ENCODE data around the gene CHURC1. TPM values are rescaled to one million over a fixed set of nuclear protein-coding genes. Genes with fewer than 3 reads are reported as not detected.

Gene CHURC1
- total RNA-seq, 1 donor from 2014 or later = 57.9 TPM

DNA sequence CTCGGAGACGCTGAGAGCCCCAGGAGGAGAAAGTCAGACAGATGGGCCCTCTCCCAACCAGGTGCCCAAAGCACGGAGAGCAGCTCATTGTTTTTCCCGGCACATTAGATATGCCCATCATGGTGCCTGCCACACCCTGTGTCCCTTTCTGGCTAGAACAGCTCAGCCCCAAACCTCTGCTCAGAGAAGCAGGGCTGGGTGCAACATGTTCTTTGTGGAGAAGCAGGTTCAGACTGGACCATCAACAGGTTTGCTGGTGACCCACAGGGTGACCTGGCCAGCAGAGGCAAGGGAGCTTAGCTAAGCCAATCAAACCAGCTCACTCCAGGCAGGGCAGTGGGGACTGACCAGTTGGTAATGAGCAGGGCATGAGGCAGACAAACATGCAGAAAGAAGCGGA, 44.5 kb downstream of the CHURC1 start:
- intact Hi-C loops (cut with DNase I) = no loop called here
- no peak overlapping the region for H3K27ac ChIP-seq
- no peak for DNase-seq (ENCODE audit: extremely low spot score in 2 of 2)
- H3K4me1 ChIP-seq = peaks cover 10% of the 10 kb centered on the region
- no peak overlapping the region for H3K4me3 ChIP-seq
- H3K27me3 ChIP-seq = no peaks in the 10 kb centered on the region
- no peak for TF ChIP-seq POLR2A (IDR thresholded peaks at IDR 0.05)
- TF ChIP-seq POLR2AphosphoS5 (IDR thresholded peaks at IDR 0.05; ENCODE audit: insufficient read depth in 1 of 2, low read depth in 1 of 2) = no peak
- TF ChIP-seq, protein P1, sequence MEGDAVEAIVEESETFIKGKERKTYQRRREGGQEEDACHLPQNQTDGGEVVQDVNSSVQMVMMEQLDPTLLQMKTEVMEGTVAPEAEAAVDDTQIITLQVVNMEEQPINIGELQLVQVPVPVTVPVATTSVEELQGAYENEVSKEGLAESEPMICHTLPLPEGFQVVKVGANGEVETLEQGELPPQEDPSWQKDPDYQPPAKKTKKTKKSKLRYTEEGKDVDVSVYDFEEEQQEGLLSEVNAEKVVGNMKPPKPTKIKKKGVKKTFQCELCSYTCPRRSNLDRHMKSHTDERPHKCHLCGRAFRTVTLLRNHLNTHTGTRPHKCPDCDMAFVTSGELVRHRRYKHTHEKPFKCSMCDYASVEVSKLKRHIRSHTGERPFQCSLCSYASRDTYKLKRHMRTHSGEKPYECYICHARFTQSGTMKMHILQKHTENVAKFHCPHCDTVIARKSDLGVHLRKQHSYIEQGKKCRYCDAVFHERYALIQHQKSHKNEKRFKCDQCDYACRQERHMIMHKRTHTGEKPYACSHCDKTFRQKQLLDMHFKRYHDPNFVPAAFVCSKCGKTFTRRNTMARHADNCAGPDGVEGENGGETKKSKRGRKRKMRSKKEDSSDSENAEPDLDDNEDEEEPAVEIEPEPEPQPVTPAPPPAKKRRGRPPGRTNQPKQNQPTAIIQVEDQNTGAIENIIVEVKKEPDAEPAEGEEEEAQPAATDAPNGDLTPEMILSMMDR (IDR thresholded peaks at IDR 0.05) = no peak
- H3K36me3 ChIP-seq = no peaks in the 10 kb centered on the region
- H3K9me3 ChIP-seq = no peaks in the 10 kb centered on the region

DNA sequence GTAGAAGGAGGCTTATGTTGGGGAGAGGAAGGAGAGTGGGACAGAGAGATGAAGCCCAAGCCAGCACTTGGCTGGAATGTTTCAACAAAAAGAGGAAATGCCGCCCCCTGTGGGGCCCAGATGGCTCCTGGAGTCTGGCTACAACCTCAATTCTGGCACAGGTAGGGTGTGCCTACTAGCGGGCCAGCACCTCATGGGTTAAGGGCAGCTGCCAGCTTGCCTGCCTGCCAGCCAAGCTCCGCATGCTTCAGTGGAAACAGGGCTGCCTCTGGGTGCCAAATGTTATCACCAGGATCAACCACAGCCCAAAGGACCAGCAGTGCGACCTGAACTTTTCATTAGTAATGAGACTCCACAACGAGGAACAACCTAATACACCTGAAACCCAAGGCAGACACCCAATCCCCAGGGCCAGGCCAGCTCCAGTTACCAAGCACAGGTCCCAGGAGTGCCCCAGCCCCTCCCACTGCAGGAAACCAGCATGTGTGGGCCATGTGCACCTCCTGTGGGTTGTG, 46.6 kb downstream of the CHURC1 start:
- H3K4me1 ChIP-seq = peaks cover 10% of the 10 kb centered on the region
- intact Hi-C loops (cut with DNase I) = no loop called here
- H3K27ac ChIP-seq = no peak overlapping the region
- H3K36me3 ChIP-seq = no peaks in the 10 kb centered on the region
- TF ChIP-seq, protein P1 (IDR thresholded peaks at IDR 0.05) = no peak
- TF ChIP-seq POLR2A (IDR thresholded peaks at IDR 0.05) (no peak), POLR2AphosphoS5 (IDR thresholded peaks at IDR 0.05; ENCODE audit: insufficient read depth in 1 of 2, low read depth in 1 of 2) (no peak)
- no peak overlapping the region for H3K4me3 ChIP-seq
- H3K27me3 ChIP-seq = no peaks in the 10 kb centered on the region
- no peak for DNase-seq (ENCODE audit: extremely low spot score in 2 of 2)
- no peaks in the 10 kb centered on the region for H3K9me3 ChIP-seq

GRCh38 chr14:64963611-64964010, 49.4 kb downstream of the CHURC1 start:
- Histone ChIP-seq H3K27ac (no peak overlapping the region), H3K36me3 (no peaks in the 10 kb centered on the region), H3K27me3 (no peaks in the 10 kb centered on the region), H3K4me1 (peaks cover 10% of the 10 kb centered on the region), H3K9me3 (no peaks in the 10 kb centered on the region), H3K4me3 (no peak overlapping the region)
- no peak for TF ChIP-seq POLR2A (IDR thresholded peaks at IDR 0.05)
- TF ChIP-seq, protein P1 (IDR thresholded peaks at IDR 0.05) = no peak
- no peak for TF ChIP-seq POLR2AphosphoS5 (IDR thresholded peaks at IDR 0.05; ENCODE audit: insufficient read depth in 1 of 2, low read depth in 1 of 2)
- intact Hi-C loops (cut with DNase I) = no loop called here
- no peak for DNase-seq (ENCODE audit: extremely low spot score in 2 of 2)

DNA sequence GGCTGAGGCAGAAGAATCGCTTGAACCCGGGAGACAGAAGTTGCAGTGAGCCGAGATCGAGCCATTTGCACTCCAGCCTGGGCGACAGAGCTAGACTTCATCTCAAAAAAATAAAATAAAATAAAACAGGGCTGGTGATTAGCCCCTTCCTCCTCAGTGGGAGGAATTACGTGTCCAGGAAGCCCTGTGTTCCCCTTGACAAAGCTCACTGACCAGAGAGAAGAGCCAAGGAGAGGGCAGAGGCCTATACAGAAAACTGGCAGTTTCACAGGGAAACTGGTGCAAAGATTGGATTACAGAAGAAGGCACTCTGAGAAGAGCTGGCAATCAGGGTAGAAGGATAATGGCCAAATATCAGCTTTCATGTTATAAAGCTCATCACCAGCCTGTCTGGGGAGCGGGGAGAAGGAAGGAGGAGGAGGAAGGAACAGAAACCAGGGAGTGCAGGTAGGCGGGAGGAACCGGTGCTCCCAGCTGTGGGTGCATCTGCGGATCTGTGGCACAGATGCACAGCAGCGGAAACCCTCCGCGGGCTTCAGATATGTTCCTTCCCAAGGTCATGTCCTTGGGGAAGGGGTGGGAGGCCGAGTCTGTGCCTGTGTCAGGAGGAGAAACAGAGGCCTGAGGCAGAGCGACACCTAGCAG, 51.2 kb downstream of the CHURC1 start:
- intact Hi-C loops (cut with DNase I) = no loop called here
- no peak overlapping the region for H3K4me3 ChIP-seq
- no peaks in the 10 kb centered on the region for H3K27me3 ChIP-seq
- H3K9me3 ChIP-seq = no peaks in the 10 kb centered on the region
- no peak for DNase-seq (ENCODE audit: extremely low spot score in 2 of 2)
- TF ChIP-seq, protein P1 (IDR thresholded peaks at IDR 0.05) = no peak
- TF ChIP-seq POLR2A (IDR thresholded peaks at IDR 0.05) (no peak), POLR2AphosphoS5 (IDR thresholded peaks at IDR 0.05; ENCODE audit: insufficient read depth in 1 of 2, low read depth in 1 of 2) (no peak)
- H3K4me1 ChIP-seq = peaks cover 13% of the 10 kb centered on the region
- H3K27ac ChIP-seq = no peak overlapping the region
- no peaks in the 10 kb centered on the region for H3K36me3 ChIP-seq

DNA sequence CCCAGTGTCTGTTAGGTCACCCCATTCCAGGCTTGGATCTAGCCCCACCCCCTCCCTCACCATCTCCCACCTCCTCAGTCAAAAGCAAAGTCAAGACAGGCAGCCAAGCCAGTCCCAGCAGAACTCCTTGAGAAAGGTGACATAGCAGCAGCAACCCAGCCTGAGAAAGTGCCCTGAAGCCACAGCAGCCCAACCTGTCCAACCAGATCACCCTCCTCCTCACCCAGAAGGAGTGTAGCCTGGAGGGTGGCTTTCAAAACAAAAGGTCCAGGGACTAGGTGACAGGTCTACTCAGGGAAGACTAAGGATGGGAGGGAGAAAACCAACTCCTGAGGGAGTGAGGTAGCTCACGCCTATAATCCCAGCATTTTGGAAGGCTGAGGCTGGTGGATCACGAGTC, 52.7 kb downstream of the CHURC1 start:
- Histone ChIP-seq H3K36me3 (no peaks in the 10 kb centered on the region), H3K27ac (no peak overlapping the region), H3K9me3 (no peaks in the 10 kb centered on the region), H3K27me3 (no peaks in the 10 kb centered on the region), H3K4me3 (no peak overlapping the region), H3K4me1 (peaks cover 17% of the 10 kb centered on the region)
- no peak for DNase-seq (ENCODE audit: extremely low spot score in 2 of 2)
- intact Hi-C loops (cut with DNase I) = no loop called here
- TF ChIP-seq, protein P1 (IDR thresholded peaks at IDR 0.05) = no peak
- no peak for TF ChIP-seq POLR2A (IDR thresholded peaks at IDR 0.05)
- TF ChIP-seq POLR2AphosphoS5 (IDR thresholded peaks at IDR 0.05; ENCODE audit: insufficient read depth in 1 of 2, low read depth in 1 of 2) = no peak

All from vagina (tissue), 2 donors.